ENCODE results near the gene SPATA31E1.

SPATA31E1 gene

DNA sequence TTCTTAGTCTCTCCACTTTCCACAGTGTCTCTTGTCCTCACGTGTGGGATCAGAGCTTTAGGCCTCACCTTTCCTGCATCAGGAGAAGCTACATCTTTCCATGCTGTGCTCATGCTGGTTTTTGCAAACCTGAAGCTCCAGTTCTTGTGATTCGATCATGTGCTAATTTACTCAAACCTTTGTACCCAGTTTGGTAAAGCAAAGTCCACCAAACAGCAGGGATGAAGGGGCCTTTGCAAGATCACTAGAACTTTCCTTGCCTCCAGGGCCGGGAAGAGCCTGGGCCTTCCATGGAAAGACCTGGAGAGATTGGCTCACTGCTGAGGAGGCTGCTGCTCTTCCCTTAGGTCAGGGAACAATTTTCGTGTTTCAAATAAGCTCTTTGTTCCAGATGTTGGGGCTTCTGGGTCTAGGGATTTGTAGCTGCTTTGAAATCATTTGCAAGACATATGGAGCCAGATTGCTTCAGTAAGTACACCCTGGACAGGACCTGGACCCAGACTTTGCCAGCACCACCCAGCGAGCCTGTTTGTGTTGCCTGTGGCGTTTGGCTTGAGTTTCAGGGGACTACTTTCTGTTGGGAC is 18.7 kb upstream of the SPATA31E1 start:
- DNase-seq (ENCODE audit: low read depth) = no peak
- H3K4me3 ChIP-seq (ENCODE audit: low read length) = no peak overlapping the region
- TF ChIP-seq, protein P1, sequence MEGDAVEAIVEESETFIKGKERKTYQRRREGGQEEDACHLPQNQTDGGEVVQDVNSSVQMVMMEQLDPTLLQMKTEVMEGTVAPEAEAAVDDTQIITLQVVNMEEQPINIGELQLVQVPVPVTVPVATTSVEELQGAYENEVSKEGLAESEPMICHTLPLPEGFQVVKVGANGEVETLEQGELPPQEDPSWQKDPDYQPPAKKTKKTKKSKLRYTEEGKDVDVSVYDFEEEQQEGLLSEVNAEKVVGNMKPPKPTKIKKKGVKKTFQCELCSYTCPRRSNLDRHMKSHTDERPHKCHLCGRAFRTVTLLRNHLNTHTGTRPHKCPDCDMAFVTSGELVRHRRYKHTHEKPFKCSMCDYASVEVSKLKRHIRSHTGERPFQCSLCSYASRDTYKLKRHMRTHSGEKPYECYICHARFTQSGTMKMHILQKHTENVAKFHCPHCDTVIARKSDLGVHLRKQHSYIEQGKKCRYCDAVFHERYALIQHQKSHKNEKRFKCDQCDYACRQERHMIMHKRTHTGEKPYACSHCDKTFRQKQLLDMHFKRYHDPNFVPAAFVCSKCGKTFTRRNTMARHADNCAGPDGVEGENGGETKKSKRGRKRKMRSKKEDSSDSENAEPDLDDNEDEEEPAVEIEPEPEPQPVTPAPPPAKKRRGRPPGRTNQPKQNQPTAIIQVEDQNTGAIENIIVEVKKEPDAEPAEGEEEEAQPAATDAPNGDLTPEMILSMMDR (conservative IDR thresholded peaks at IDR 0.05; ENCODE audit: low read length) = no peak

DNA sequence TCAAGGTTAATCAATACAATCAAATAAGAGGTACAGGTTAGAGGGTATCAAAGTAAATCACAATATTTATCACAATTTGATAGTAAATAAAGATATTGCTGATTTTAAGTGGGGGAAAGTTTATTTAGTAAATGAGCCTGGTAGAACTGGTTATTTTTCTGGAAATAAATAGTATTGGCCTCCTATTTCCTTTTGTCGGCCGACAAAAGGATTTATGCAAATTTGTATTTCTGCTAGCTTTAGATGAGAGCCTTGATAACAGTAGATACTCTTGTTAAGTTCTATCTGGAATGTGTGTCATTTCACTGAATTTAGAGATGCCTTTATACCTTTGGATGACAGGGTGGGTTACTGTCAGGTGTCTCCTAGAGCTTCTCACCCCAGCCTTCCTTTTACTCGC is 17.8 kb upstream of the SPATA31E1 start:
- no peak overlapping the region for H3K4me3 ChIP-seq (ENCODE audit: low read length)
- TF ChIP-seq, protein P1 (conservative IDR thresholded peaks at IDR 0.05; ENCODE audit: low read length) = no peak
- no peak for DNase-seq (ENCODE audit: low read depth)

DNA sequence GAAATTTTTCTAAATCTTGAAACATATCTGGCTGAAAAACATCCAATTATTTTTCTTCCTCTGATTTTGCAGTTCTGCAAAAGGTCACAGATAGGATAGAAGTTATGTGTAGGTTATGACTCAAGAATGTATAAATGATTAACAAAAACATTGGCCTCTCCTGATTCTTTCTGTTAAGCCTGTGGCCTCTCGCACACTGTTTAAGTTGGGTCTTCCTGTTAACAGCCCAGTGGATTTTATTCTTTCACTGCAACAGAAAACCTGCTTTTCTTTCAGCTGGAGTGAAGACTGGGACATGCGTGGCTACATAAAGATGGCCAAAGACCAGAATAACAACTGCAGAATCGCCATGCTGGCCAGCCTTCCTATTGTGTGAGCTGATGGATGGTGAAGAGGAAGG is 17.1 kb upstream of the SPATA31E1 start:
- TF ChIP-seq, protein P1 (conservative IDR thresholded peaks at IDR 0.05; ENCODE audit: low read length) = no peak
- DNase-seq (ENCODE audit: low read depth) = no peak
- H3K4me3 ChIP-seq (ENCODE audit: low read length) = no peak overlapping the region

DNA sequence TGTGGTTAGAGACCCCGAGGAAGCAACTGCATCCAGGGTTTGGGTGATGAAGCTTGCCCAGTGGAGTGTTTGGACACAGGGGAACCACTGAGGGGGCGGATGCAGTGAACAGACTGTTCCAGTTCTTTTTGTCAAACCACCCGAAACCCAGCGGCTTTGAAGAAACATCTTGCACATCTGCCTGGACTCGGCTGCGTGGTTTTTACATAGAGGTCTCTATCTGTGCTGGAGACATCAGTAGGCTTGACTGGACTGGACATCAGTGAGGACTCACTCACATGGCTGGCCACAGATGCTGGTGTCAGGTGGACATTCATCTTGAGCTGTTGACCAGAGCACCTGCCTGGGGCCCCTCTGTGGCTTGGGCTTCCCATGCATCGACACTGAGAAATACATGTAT is 15.3 kb upstream of the SPATA31E1 start:
- no peak overlapping the region for H3K4me3 ChIP-seq (ENCODE audit: low read length)
- no peak for DNase-seq (ENCODE audit: low read depth)
- TF ChIP-seq, protein P1 (conservative IDR thresholded peaks at IDR 0.05; ENCODE audit: low read length) = no peak

DNA sequence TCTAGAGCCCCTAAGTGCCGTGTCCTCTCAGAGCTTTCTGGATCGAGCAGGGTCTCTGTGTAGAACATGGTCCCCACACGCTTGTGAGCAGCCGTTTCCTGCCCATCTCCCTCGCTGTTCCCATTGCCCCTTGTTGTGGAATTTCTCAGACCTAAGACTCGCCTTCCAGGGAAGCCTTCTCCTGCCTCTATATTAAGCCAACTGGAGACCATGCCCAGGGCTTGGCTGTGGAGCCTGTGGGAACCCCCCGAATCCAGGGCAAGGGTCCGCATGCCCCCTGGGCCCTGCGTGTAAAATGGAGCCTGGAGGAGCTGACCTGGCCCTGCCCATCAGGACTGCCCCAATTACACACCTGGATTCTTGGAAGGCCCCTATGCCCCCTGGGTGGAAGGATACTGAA is 14.5 kb upstream of the SPATA31E1 start:
- TF ChIP-seq, protein P1 (conservative IDR thresholded peaks at IDR 0.05; ENCODE audit: low read length) = no peak
- no peak for DNase-seq (ENCODE audit: low read depth)

DNA sequence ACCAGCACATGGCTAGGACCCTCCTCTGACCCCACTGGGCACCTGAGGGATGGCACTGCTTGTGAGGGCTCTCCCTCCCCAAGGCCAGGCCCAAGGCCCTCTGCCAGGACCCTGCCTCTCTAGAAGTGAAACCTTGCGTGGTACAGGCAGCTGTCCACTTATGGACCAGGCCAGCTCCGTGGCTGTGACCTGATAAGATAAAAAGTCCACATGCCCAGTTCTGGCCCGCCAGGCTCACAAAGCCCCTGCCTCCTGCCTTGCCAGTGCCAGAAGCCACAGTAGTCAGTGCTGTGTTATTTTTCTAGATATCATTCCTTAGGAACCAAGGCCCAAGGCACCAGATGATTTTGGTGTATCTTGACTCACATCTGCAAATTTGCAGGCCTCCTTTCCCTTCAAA is 14.0 kb upstream of the SPATA31E1 start:
- TF ChIP-seq, protein P1 (conservative IDR thresholded peaks at IDR 0.05; ENCODE audit: low read length) = no peak
- no peak overlapping the region for H3K4me3 ChIP-seq (ENCODE audit: low read length)
- no peak for DNase-seq (ENCODE audit: low read depth)

More for the DNA sequence above, 14.5 kb upstream of the SPATA31E1 start:
- H3K4me3 ChIP-seq (ENCODE audit: low read length) = no peak overlapping the region

DNA sequence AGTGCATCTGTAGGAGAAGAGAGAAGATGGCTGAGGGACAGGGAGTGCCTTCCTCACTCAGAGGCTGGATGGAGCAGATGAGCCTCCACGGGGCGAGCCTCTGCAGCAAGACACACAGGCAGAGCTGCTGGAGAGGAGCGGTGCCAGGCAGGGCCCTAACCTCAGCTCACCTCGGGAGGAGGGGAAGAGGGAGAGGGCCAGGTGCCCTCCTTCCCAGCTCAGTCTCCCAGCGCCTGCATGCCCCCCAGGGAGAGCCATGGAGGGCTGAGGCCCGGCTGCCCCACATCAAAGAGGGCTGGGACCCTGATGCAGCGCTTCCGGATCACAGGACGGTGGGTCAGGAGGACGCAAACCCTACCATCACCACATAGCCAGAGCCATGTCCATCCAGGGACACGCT is 13.6 kb upstream of the SPATA31E1 start:
- no peak overlapping the region for H3K4me3 ChIP-seq (ENCODE audit: low read length)
- no peak for DNase-seq (ENCODE audit: low read depth)
- TF ChIP-seq, protein P1 (conservative IDR thresholded peaks at IDR 0.05; ENCODE audit: low read length) = no peak
